Bronchial epithelial cell (primary cell): ENCODE data around the gene NOTCH3. TPM values are rescaled to one million over a fixed set of nuclear protein-coding genes. Genes with fewer than 3 reads are reported as not detected.

ENCODE experiments used
- DNase-seq: peaks from one replicate; pipeline ENCODE4 v3.0.0-alpha.2; 2010; ENCODE audit warnings: low read depth
- FAIRE-seq: peaks from 2 replicates; lab custom pipeline; 2011; peaks lifted over from hg19 to GRCh38; lab: Jason Lieb, UNC
- H3K27me3 ChIP-seq: 2 replicates; pipeline ENCODE4 v1.5.1; 2011; ENCODE audit warnings: low read length; ENCODE audit not compliant: control insufficient read depth, insufficient read depth
- H3K36me3 ChIP-seq: 2 replicates; pipeline ENCODE4 v1.5.1; 2011; ENCODE audit warnings: low read length; ENCODE audit not compliant: control insufficient read depth, insufficient read depth
- H3K4me3 ChIP-seq: 2 replicates; pipeline ENCODE4 v1.5.1; 2011; ENCODE audit warnings: mild to moderate bottlenecking, low read depth, low read length, control low read depth
- total RNA-seq: library from RNA; depleted of rRNA; stranded (reverse); fragments of >200 nt; gene quantifications from 2 replicates; pipeline ENCODE4 v1.2.1, GENCODE V29; 2014
- TF ChIP-seq, protein P1 (sequence below): IDR thresholded peaks from 2 replicates; pipeline ENCODE4 v1.5.1; 2011; ENCODE audit warnings: mild to moderate bottlenecking, moderate library complexity, low read length, control low read depth, inconsistent platforms; ENCODE audit not compliant: insufficient read depth, severe bottlenecking

The NOTCH3 gene
- total RNA-seq, 1 donor from 2014 or later: 53.2 TPM

- Histone ChIP-seq H3K4me3 (no peak overlapping the region), H3K27me3 (peaks cover 3% of the 10 kb centered on the region), H3K36me3 (peaks cover under 1% of the 10 kb centered on the region)
- no peak for FAIRE-seq
- peak; percentile 71 for DNase-seq
- TF ChIP-seq, protein P1, sequence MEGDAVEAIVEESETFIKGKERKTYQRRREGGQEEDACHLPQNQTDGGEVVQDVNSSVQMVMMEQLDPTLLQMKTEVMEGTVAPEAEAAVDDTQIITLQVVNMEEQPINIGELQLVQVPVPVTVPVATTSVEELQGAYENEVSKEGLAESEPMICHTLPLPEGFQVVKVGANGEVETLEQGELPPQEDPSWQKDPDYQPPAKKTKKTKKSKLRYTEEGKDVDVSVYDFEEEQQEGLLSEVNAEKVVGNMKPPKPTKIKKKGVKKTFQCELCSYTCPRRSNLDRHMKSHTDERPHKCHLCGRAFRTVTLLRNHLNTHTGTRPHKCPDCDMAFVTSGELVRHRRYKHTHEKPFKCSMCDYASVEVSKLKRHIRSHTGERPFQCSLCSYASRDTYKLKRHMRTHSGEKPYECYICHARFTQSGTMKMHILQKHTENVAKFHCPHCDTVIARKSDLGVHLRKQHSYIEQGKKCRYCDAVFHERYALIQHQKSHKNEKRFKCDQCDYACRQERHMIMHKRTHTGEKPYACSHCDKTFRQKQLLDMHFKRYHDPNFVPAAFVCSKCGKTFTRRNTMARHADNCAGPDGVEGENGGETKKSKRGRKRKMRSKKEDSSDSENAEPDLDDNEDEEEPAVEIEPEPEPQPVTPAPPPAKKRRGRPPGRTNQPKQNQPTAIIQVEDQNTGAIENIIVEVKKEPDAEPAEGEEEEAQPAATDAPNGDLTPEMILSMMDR: no peak
Measured at GRCh38 chr19:15231271-15231670, 30.5 kb upstream of the NOTCH3 start.

- FAIRE-seq (no peak), DNase-seq (no peak)
- no peak overlapping the region for H3K4me3 ChIP-seq
- no peaks in the 10 kb centered on the region for H3K36me3 ChIP-seq
- peaks cover 3% of the 10 kb centered on the region for H3K27me3 ChIP-seq
- TF ChIP-seq, protein P1: no peak
Measured at GRCh38 chr19:15227261-15227660, 26.5 kb upstream of the NOTCH3 start.

- Histone ChIP-seq H3K4me3 (no peak overlapping the region), H3K36me3 (no peaks in the 10 kb centered on the region), H3K27me3 (no peaks in the 10 kb centered on the region)
- TF ChIP-seq, protein P1: no peak
- no peak for FAIRE-seq
- DNase-seq: no peak
Measured at GRCh38 chr19:15225760-15226159, 25.0 kb upstream of the NOTCH3 start.

DNA sequence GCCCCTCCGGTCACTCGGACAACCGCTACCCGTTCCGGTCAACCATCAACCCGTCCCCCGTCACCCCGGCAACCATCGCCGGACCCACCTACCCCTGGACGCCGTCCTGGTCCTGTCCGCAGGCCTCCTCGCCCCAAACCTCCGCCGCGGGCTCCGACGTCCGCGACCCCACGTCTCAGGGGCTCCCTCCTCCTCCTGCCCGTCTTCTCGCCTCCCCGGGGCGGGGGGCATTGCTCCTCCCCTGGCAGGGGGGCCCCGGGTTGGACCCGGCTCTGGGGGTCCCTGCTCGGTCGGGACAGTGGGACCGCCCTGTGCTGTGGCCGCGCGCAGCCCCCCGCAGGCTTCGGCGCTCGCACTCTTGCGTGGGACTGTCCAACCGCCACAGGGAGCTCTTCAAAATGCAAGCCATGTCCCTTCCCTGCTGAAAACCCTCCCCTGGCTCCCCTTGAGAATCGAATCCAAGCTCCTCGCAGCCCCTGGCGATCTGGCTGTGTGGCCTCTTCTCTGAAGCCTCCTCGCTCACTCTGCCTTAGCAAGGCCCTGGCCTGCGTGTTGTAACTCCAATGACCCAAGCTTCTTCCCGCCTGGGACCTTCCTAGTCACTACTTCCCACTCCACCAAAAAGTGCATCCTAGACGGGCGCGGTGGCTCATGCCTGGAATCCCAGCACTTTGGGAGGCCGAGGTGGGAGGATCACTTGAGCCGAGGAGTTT is 23.0 kb upstream of the NOTCH3 start:
- TF ChIP-seq, protein P1: no peak
- FAIRE-seq: no peak
- Histone ChIP-seq H3K36me3 (no peaks in the 10 kb centered on the region), H3K27me3 (no peaks in the 10 kb centered on the region), H3K4me3 (peak overlapping the region; percentile 48)
- no peak for DNase-seq

DNA sequence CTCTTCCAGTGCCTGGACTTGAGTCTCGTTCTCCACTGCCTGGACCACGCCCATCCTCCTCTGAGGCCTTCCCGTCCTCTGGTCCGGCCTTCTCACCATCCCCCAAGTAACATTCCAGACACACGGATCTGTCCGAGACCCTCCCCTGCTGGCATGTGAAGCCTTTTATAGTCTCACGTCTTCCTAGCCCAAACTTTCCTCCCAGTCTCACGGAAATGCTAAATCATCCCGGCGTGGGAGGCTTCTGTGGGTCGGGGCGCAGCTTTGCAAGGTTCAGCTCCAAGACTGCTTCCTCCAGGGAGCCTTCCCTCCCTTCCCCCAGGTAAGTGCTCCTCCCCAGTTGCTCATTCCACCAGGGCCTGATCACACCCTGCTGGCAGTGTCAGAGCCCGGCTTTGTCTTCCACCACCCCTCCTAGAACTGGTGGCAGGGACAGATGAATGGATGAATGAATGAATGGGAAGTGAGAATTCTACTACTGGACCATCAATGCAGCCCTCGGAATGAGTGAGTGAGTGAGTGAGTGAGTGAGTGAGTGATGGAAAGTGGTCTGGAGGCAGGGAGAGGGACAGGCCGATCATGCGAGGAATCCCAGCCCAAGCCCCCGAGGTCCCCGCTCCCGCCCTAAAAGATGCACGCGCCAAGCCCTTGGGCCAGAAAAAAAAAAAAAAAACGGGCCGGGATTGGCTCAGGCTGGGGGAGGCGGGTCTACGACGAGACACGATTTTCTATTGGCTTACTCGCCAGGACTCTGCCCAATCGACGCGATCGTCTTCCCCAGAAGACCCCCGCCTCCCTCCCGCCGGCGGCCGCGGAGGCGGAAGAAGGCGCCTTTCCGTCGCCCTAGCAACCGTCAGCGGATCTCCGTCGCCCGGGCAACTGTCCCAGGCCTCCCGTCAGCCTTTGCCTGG is 22.2 kb upstream of the NOTCH3 start:
- peak overlapping the region; percentile 48 for H3K4me3 ChIP-seq
- FAIRE-seq (peak; percentile 79), DNase-seq (peak; percentile 68)
- H3K36me3 ChIP-seq: no peaks in the 10 kb centered on the region
- TF ChIP-seq, protein P1: no peak
- H3K27me3 ChIP-seq: no peaks in the 10 kb centered on the region
